AG04449 (cell line): Measurements from ENCODE around the gene PIGU.

ENCODE experiments used
- CTCF ChIA-PET: fragments of 350-600 bp; formaldehyde crosslinking; extraction: SDS; loops from one replicate; lab custom pipeline; 2021; ENCODE audit warnings: antibody characterized with exemption; lab: Yijun Ruan, JAX
- POLR2A ChIA-PET: fragments of 400-600, 350-600 bp; formaldehyde crosslinking; extraction: SDS; loops from one replicate; lab custom pipeline; 2020; ENCODE audit warnings: antibody characterized with exemption, inconsistent platforms; lab: Yijun Ruan, JAX
- DNase-seq: peaks from one replicate; pipeline ENCODE4 v3.0.0-alpha.2; 2010; ENCODE audit warnings: low read depth, low spot score
- H3K4me3 ChIP-seq: 2 replicates; pipeline ENCODE4 v1.5.1; 2011; ENCODE audit warnings: low read depth, mild to moderate bottlenecking, control low read depth, low read length
- CTCF ChIP-seq: IDR thresholded peaks from one replicate; pipeline ENCODE4 v1.5.1; 2011; ENCODE audit warnings: mild to moderate bottlenecking, moderate library complexity, low read length, control low read depth, inconsistent platforms; ENCODE audit not compliant: insufficient read depth; ENCODE audit errors: missing control alignments

Gene PIGU

GRCh38 chr20:34512266-34512954, 164.5 kb downstream of the PIGU start:
- CTCF ChIA-PET: interaction anchor here (0.6 to 2.1 kb wide), 3 partner anchors 11 to 209 kb away, joined by 3 to 7 read pairs (median 3); partner anchors contain the start of gene AHCY
- POLR2A ChIA-PET: no interaction called here
- no peak overlapping the region for H3K4me3 ChIP-seq
- DNase-seq: no peak
- no peak for TF ChIP-seq CTCF

GRCh38 chr20:34511891-34512265, 165.0 kb downstream of the PIGU start:
- ChIA-PET POLR2A (no interaction called here), CTCF (interaction anchor here (0.6 to 2.1 kb wide), 4 partner anchors 10 to 209 kb away, joined by 3 to 7 read pairs (median 3); partner anchors contain the start of gene AHCY)
- no peak for DNase-seq
- TF ChIP-seq CTCF: no peak
- no peak overlapping the region for H3K4me3 ChIP-seq

GRCh38 chr20:34510575-34510974, 166.3 kb downstream of the PIGU start:
- no peak overlapping the region for H3K4me3 ChIP-seq
- CTCF ChIA-PET: interaction anchor here (0.7 to 2.1 kb wide), 3 partner anchors 11 to 196 kb away, joined by 3 to 10 read pairs (median 3); no protein-coding TSS in a partner anchor
- TF ChIP-seq CTCF: no peak
- no peak for DNase-seq
- POLR2A ChIA-PET: no interaction called here
